HG03175 (cell line): Measurements from ENCODE around the gene MREG.

ENCODE experiments used
- ATAC-seq: cut with Tn5 transposase; IDR thresholded peaks from one replicate; pipeline ENCODE4 v1.9.1; 2021; ENCODE audit warnings: mild to moderate bottlenecking, moderate library complexity; ENCODE audit not compliant: unreplicated experiment

MREG gene

GRCh38 chr2:216013080-216013909 lies at the start of gene MREG:
Gene MREG, minus strand, starts transcription at chr2:216013551. Its CDS starts 224 bp downstream, at chr2:216013327.
- ATAC-seq = peak; percentile 40

GRCh38 chr2:216059233-216059834 lies 46.0 kb upstream of the MREG start:
- no peak for ATAC-seq

- peak; percentile 82 for ATAC-seq
Measured at GRCh38 chr2:216057688-216058193, 44.4 kb upstream of the MREG start.

- ATAC-seq = peak; percentile 45
Measured at GRCh38 chr2:216056739-216057138, 43.4 kb upstream of the MREG start.

GRCh38 chr2:216055680-216056079 lies 42.3 kb upstream of the MREG start:
- ATAC-seq = no peak

GRCh38 chr2:216052420-216052819 lies 39.1 kb upstream of the MREG start:
- ATAC-seq = no peak

GRCh38 chr2:216051350-216051749 lies 38.0 kb upstream of the MREG start:
- ATAC-seq = no peak

GRCh38 chr2:216049452-216049851 lies 36.1 kb upstream of the MREG start:
- no peak for ATAC-seq

GRCh38 chr2:216047397-216047796 lies 34.0 kb upstream of the MREG start:
- no peak for ATAC-seq

GRCh38 chr2:216044883-216045486 lies 31.6 kb upstream of the MREG start:
- peak; percentile 90 for ATAC-seq

GRCh38 chr2:216043949-216044348 lies 30.6 kb upstream of the MREG start:
- no peak for ATAC-seq

- no peak for ATAC-seq
Measured at GRCh38 chr2:216041438-216041837, 28.1 kb upstream of the MREG start.

GRCh38 chr2:216039918-216040317 lies 26.6 kb upstream of the MREG start:
- no peak for ATAC-seq

- peak; percentile 45 for ATAC-seq
Measured at GRCh38 chr2:216034065-216034464, 20.7 kb upstream of the MREG start.

- no peak for ATAC-seq
Measured at GRCh38 chr2:216033403-216033802, 20.1 kb upstream of the MREG start.

GRCh38 chr2:216031960-216032689 lies 18.8 kb upstream of the MREG start:
- ATAC-seq = peak; percentile 84

GRCh38 chr2:216030216-216030615 lies 16.9 kb upstream of the MREG start:
- ATAC-seq = no peak

GRCh38 chr2:216029416-216030129 lies 16.2 kb upstream of the MREG start:
- ATAC-seq = no peak

- ATAC-seq = no peak
Measured at GRCh38 chr2:216024779-216025336, 11.5 kb upstream of the MREG start.

- peak; percentile 89 for ATAC-seq
Measured at GRCh38 chr2:216023055-216023648, 9.8 kb upstream of the MREG start.
